Omental fat pad (tissue), 4 donors: ENCODE data around the gene HDAC7. TPM values are rescaled to one million over a fixed set of nuclear protein-coding genes. Genes with fewer than 3 reads are reported as not detected.

Source experiments
- ATAC-seq: fragments of 150-250 bp; one replicate; pipeline ENCODE4 v1.9.1; 2016; ENCODE audit warnings: mild to moderate bottlenecking, moderate library complexity; ENCODE audit not compliant: low FRiP score
- DNase-seq: peaks from one replicate; pipeline ENCODE4 v3.0.0-alpha.2; 2019; ENCODE audit warnings: low spot score
- CTCF ChIP-seq, 3 donors: fragments of 450-650 bp; IDR thresholded peaks; one replicate each; pipeline ENCODE4 v1.5.1; 2016 to 2017; ENCODE audit warnings: antibody characterized with exemption in 3 of 3, mild to moderate bottlenecking in 3 of 3, moderate library complexity in 2 of 3
- total RNA-seq, 4 donors: library from RNA; depleted of rRNA; stranded (reverse); fragments of >200 nt; gene quantifications; one replicate each; pipeline ENCODE4 v1.1.0, GENCODE V29; 2016

Gene HDAC7
- total RNA-seq, 4 donors from 2014 or later = 40.3 to 102 (median 62.9) TPM

- TF ChIP-seq CTCF (IDR thresholded peaks at IDR 0.05) = no peak
- no peak for DNase-seq
- ATAC-seq = peak; percentile 1
Observed at GRCh38 chr12:47773858-47774580, 45.7 kb downstream of the HDAC7 start.

- ATAC-seq (peak; percentile 49), DNase-seq (no peak)
- no peak for TF ChIP-seq CTCF (IDR thresholded peaks at IDR 0.05)
Observed at GRCh38 chr12:47773062-47773857, 46.4 kb downstream of the HDAC7 start, which contains the start of gene SLC48A1. Gene SLC48A1 (plus strand): TSS chr12:47773238. CDS start chr12:47773305, 67 bp downstream.

- ATAC-seq = no peak
Observed at GRCh38 chr12:47772738-47773061, 47.0 kb downstream of the HDAC7 start.

GRCh38 chr12:47772094-47772660 is 47.5 kb downstream of the HDAC7 start:
- TF ChIP-seq CTCF (IDR thresholded peaks at IDR 0.05) = no peak
- ATAC-seq = no peak
- no peak for DNase-seq

More at GRCh38 chr12:47772738-47773061, 47.0 kb downstream of the HDAC7 start:
- TF ChIP-seq CTCF (IDR thresholded peaks at IDR 0.05) = no peak
- DNase-seq = no peak

- ATAC-seq (no peak), DNase-seq (no peak)
- no peak for TF ChIP-seq CTCF (IDR thresholded peaks at IDR 0.05)
Observed at GRCh38 chr12:47771304-47771703, 48.4 kb downstream of the HDAC7 start.

GRCh38 chr12:47770086-47770726 is 49.5 kb downstream of the HDAC7 start:
- peak; percentile 50 for ATAC-seq
- no peak for DNase-seq
- no peak for TF ChIP-seq CTCF (IDR thresholded peaks at IDR 0.05)
